Stomach (tissue), 9 donors: ENCODE measurements around the gene GAA. TPM values are rescaled to one million over a fixed set of nuclear protein-coding genes. Genes with fewer than 3 reads are reported as not detected.

Experiments
- DNase-seq, 2 donors: peaks; one replicate each; pipeline versions ENCODE4 v3.0.0 to v3.0.0-alpha.2; 2013 to 2019
- H3K27ac ChIP-seq, 5 donors: fragments of 200-600 bp in 4 of 5; sonication (generic) in 4 of 5; one replicate each; pipeline ENCODE4 v1.5.1; 2013 to 2019; ENCODE audit warnings: mild to moderate bottlenecking in 1 of 5, moderate library complexity in 1 of 5
- H3K27me3 ChIP-seq, 3 donors: fragments of 200-600 bp; sonication (generic); one replicate each; pipeline ENCODE4 v1.5.1; 2017 to 2019; ENCODE audit warnings: mixed run types in 1 of 3
- H3K36me3 ChIP-seq, 4 donors: fragments of 200-600 bp; sonication (generic); 1 replicate in 3 of 4; 2 replicates in 1 of 4; pipeline ENCODE4 v1.5.1; 2016 to 2019
- H3K4me1 ChIP-seq, 4 donors: fragments of 200-600 bp; sonication (generic); one replicate each; pipeline ENCODE4 v1.5.1; 2016 to 2019
- H3K4me3 ChIP-seq, 4 donors: fragments of 200-600 bp; sonication (generic) in 3 of 4; one replicate each; pipeline ENCODE4 v1.5.1; 2016 to 2019; ENCODE audit warnings: mild to moderate bottlenecking in 1 of 4
- H3K9me3 ChIP-seq, 4 donors: fragments of 200-600 bp; sonication (generic); one replicate each; pipeline ENCODE4 v1.5.1; 2016 to 2019
- CTCF ChIP-seq, 7 experiments: fragments of 450-650 bp in 4 of 7; fragments of 200-600 bp in 3 of 7; sonication (generic) in 3 of 7; IDR thresholded peaks; one replicate each; pipeline ENCODE4 v1.5.1; 2016 to 2019; ENCODE audit warnings: antibody characterized with exemption in 7 of 7, control low read depth in 2 of 7, mild to moderate bottlenecking in 1 of 7
- EP300 ChIP-seq: sonication (generic); formaldehyde crosslinking; IDR thresholded peaks from one replicate; pipeline ENCODE4 v1.6.1; 2017; ENCODE audit warnings: antibody characterized with exemption
- POLR2A ChIP-seq, 4 donors: fragments of 450-650 bp; IDR thresholded peaks; one replicate each; pipeline ENCODE4 v1.6.1; 2016; ENCODE audit warnings: antibody characterized with exemption in 4 of 4, control low read depth in 2 of 4, mild to moderate bottlenecking in 1 of 4, moderate library complexity in 1 of 4
- POLR2AphosphoS5 ChIP-seq, 3 donors: sonication (generic); formaldehyde crosslinking; IDR thresholded peaks; one replicate each; pipeline ENCODE4 v1.6.1; 2016; ENCODE audit warnings: antibody characterized with exemption in 3 of 3
- WGBS, 5 donors: extraction: QIAGEN DNeasy Blood & Tissue Kit in 3 of 5; methylation state at CpG; one replicate each; pipeline versions ENCODE4 v1.1.5 to v1.1.7; 2013 to 2018; 5-methylcytosine and 5-hydroxymethylcytosine counted together
- intact Hi-C: fragments of 100-400 bp; cut with DNase I; formaldehyde crosslinking; loops from one replicate; pipeline ENCODE4 v1.15.1; 2023; ENCODE audit warnings: low total_unique reads
- polyA plus RNA-seq, 3 donors: library from polyadenylated mRNA; stranded (reverse); fragments of 200-250 nt; gene quantifications; one replicate each; pipeline ENCODE4 v1.2.3, GENCODE V29; 2013
- total RNA-seq, 5 donors: library from RNA; depleted of rRNA; stranded (reverse); fragments of >200 nt; gene quantifications; one replicate each; pipeline versions ENCODE4 v1.1.0 to v1.2.3, GENCODE V29; 2014 to 2016
- donor health status: healthy with polysubstance abuse.
- donor health status: Bipolar disorder and iron deficiency.
- donor health status: healthy.

GAA gene
- total and polyA plus RNA-seq, 8 donors, result 9.6 to 63.4 (median 22.0) TPM

GRCh38 chr17:80118601-80119270, 17.4 kb downstream of the GAA start:
- intact Hi-C loops, result no loop called here
- TF ChIP-seq CTCF (IDR thresholded peaks at IDR 0.05), result no peak
- no peak for TF ChIP-seq POLR2A (IDR thresholded peaks at IDR 0.05)
- no peak for TF ChIP-seq EP300
- no peak for TF ChIP-seq POLR2AphosphoS5 (IDR thresholded peaks at IDR 0.05)
- H3K9me3 ChIP-seq, result peaks cover 0 to 3% (median 0%) of the 10 kb centered on the region in 4 donors
- peaks cover 0 to 2% (median 0%) of the 10 kb centered on the region in 3 donors for H3K27me3 ChIP-seq
- DNase-seq, result no peak
- H3K4me3 ChIP-seq, result no peak overlapping the region
- WGBS, 5 donors, result 83 to 91% (median 89%) methylated on average over 17 to 35 of the region's 35 CpGs
- H3K36me3 ChIP-seq, result peaks cover 0 to 33% (median 23%) of the 10 kb centered on the region in 4 donors
- no peaks in the 10 kb centered on the region for H3K4me1 ChIP-seq
- H3K27ac ChIP-seq, result no peak overlapping the region

GRCh38 chr17:80119271-80119791, 17.9 kb downstream of the GAA start:
- 84 to 92% (median 91%) methylated on average over 22 to 24 of the region's 24 CpGs for WGBS, 5 donors
- intact Hi-C loops, result no loop called here
- H3K9me3 ChIP-seq, result peaks cover 0 to 3% (median 0%) of the 10 kb centered on the region in 4 donors
- H3K27ac ChIP-seq, result no peak overlapping the region
- H3K4me3 ChIP-seq, result no peak overlapping the region
- DNase-seq, result no peak
- TF ChIP-seq POLR2AphosphoS5 (IDR thresholded peaks at IDR 0.05), result no peak
- H3K4me1 ChIP-seq, result no peaks in the 10 kb centered on the region
- H3K36me3 ChIP-seq, result peaks cover 0 to 32% (median 23%) of the 10 kb centered on the region in 4 donors
- H3K27me3 ChIP-seq, result peaks cover 0 to 8% (median 0%) of the 10 kb centered on the region in 3 donors

- no peak for DNase-seq
- Histone ChIP-seq H3K9me3 (peaks cover 0 to 3% (median 0%) of the 10 kb centered on the region in 4 donors), H3K36me3 (peaks cover 0 to 32% (median 20%) of the 10 kb centered on the region in 4 donors), H3K27ac (no peak overlapping the region), H3K27me3 (peaks cover 0 to 13% (median 0%) of the 10 kb centered on the region in 3 donors), H3K4me1 (no peaks in the 10 kb centered on the region), H3K4me3 (no peak overlapping the region)
- WGBS, 5 donors, result 80 to 85% (median 83%) methylated on average over 9 of the region's 9 CpGs
- no peak for TF ChIP-seq CTCF (IDR thresholded peaks at IDR 0.05)
- TF ChIP-seq POLR2AphosphoS5 (IDR thresholded peaks at IDR 0.05), result no peak
- TF ChIP-seq EP300, result no peak
- intact Hi-C loops, result no loop called here
Measured at GRCh38 chr17:80119839-80120238, 18.5 kb downstream of the GAA start.

GRCh38 chr17:80122026-80122575, 20.7 kb downstream of the GAA start:
- WGBS, 5 donors, result 85 to 92% (median 87%) methylated on average over 15 to 17 of the region's 17 CpGs
- intact Hi-C loops, result no loop called here
- Histone ChIP-seq H3K4me1 (no peaks in the 10 kb centered on the region), H3K27me3 (peaks cover 0 to 27% (median 0%) of the 10 kb centered on the region in 3 donors), H3K4me3 (no peak overlapping the region), H3K27ac (no peak overlapping the region), H3K36me3 (peaks cover 0 to 27% (median 17%) of the 10 kb centered on the region in 4 donors), H3K9me3 (no peaks in the 10 kb centered on the region)
- peak in 1 of 2 donors; percentile 3 for DNase-seq
- TF ChIP-seq EP300, result no peak

- Histone ChIP-seq H3K27me3 (peaks cover 0 to 27% (median 0%) of the 10 kb centered on the region in 3 donors), H3K4me1 (no peaks in the 10 kb centered on the region), H3K27ac (no peak overlapping the region), H3K36me3 (peaks cover 0 to 18% (median 14%) of the 10 kb centered on the region in 4 donors), H3K9me3 (no peaks in the 10 kb centered on the region), H3K4me3 (no peak overlapping the region)
- TF ChIP-seq POLR2A (IDR thresholded peaks at IDR 0.05) (no peak), EP300 (no peak), CTCF (IDR thresholded peaks at IDR 0.05) (no peak), POLR2AphosphoS5 (IDR thresholded peaks at IDR 0.05) (no peak)
- intact Hi-C loops, result no loop called here
- peak in 1 of 2 donors; percentile 2 for DNase-seq
- 85 to 90% (median 87%) methylated on average over 6 of the region's 6 CpGs for WGBS, 5 donors
Measured at GRCh38 chr17:80122926-80123505, 21.6 kb downstream of the GAA start.
